ENCODE data around the gene GAL3ST1.
A peak's percentile ranks its signal among the peaks of the same experiment; 100 is the strongest.
"Not testable (repeated sequence)": the region's sequence is repeated elsewhere in the genome, so short reads cannot be mapped to it uniquely, and the experiment has no call there.

GAL3ST1 gene, protein sequence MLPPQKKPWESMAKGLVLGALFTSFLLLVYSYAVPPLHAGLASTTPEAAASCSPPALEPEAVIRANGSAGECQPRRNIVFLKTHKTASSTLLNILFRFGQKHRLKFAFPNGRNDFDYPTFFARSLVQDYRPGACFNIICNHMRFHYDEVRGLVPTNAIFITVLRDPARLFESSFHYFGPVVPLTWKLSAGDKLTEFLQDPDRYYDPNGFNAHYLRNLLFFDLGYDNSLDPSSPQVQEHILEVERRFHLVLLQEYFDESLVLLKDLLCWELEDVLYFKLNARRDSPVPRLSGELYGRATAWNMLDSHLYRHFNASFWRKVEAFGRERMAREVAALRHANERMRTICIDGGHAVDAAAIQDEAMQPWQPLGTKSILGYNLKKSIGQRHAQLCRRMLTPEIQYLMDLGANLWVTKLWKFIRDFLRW

DNA sequence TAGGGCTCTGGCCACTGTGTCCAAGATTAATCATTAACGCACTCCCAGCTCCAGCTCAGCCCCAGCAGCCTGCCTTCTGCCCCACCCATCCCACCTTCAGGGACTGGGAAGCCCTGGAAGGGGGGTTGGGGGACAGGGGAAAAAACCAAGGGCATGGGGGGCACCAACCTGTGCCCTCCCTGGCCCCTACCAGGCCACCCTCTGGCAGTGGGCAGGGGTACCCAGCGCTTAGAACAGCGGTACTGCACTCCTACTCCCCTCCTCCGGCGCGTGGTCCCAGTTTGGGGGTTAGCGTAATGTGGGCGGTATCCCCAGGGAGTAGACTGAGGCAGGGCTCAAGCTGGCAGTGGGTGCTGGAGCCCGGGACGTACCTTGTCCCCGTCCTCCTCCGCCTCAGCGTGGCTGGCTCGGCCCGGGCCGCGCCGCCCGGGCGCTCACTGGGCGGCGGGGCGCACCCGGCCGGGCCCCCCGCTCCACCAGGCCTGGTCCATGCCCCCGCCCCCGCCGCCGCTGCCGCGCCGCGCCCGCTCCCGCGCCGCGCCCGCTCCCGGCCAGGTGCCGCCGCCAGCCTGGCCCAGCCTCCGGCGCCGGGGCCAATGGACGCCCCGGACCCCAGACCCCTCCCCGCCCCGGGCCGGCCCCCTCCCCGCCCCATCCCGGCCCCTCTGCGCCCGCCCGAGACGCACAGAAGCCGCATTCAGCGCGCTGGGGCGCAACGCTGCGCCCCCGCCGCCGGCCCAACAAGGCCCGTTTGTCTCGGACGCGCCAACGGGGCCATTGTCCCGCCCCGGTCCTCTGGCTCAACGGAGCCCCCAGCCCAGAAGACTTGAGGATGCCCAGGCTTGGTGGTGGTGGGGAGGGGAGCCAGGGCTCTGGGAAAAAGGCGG lies at the start of gene GAL3ST1:
Gene GAL3ST1 (minus strand): TSS at position 571 of the 887 bp plus-strand sequence. CDS start 17,273 bp downstream, outside the sequence.
- Mint-ChIP-seq H3K27me3 (ENCODE audit: low read depth) (peaks cover 8% of the 10 kb centered on the region), H3K36me3 (ENCODE audit: low read depth) (peaks cover 19% of the 10 kb centered on the region), H3K9me3 (no peaks in the 10 kb centered on the region), H3K4me1 (ENCODE audit: low read depth) (no peaks in the 10 kb centered on the region), H3K4me3 (no peak within 1 kb of the TSS), H3K27ac (no peak within 1 kb of the TSS)
- no peak for DNase-seq (ENCODE audit: low spot score)

- H3K36me3 Mint-ChIP-seq (ENCODE audit: low read depth); DNase-seq (ENCODE audit: low spot score); H3K27me3 Mint-ChIP-seq (ENCODE audit: low read depth); H3K27ac Mint-ChIP-seq; H3K4me1 Mint-ChIP-seq (ENCODE audit: low read depth); H3K4me3 Mint-ChIP-seq; H3K9me3 Mint-ChIP-seq: not testable (repeated sequence)
These were observed 45.4 kb upstream of the GAL3ST1 start for GRCh38 chr22:30619909-30620308.

DNA sequence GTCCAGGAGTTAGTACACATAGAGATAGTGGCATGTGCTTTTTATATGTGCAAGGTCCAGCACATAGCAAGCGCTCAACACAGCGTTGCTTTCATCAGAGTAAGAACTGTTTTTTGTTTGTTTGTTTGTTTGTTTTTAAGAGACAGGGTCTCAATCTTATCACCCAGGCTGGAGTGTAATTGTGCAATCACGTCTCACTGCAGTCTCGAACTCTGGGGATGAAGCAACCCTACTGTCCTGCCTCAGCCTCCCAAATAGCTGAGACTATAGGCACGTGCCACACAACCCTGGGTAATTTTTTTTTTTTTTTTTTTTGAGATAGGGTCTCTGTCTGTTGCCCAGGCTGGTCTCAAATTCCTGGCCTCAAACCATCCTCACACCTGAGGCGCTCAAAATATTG lies 43.4 kb upstream of the GAL3ST1 start:
- H3K27me3 Mint-ChIP-seq (ENCODE audit: low read depth): no peaks in the 10 kb centered on the region
- H3K36me3 Mint-ChIP-seq (ENCODE audit: low read depth): no peaks in the 10 kb centered on the region
- H3K27ac Mint-ChIP-seq: no peak overlapping the region
- H3K9me3 Mint-ChIP-seq: no peaks in the 10 kb centered on the region
- H3K4me1 Mint-ChIP-seq (ENCODE audit: low read depth): no peaks in the 10 kb centered on the region
- H3K4me3 Mint-ChIP-seq: no peak overlapping the region
- DNase-seq (ENCODE audit: low spot score): no peak

DNA sequence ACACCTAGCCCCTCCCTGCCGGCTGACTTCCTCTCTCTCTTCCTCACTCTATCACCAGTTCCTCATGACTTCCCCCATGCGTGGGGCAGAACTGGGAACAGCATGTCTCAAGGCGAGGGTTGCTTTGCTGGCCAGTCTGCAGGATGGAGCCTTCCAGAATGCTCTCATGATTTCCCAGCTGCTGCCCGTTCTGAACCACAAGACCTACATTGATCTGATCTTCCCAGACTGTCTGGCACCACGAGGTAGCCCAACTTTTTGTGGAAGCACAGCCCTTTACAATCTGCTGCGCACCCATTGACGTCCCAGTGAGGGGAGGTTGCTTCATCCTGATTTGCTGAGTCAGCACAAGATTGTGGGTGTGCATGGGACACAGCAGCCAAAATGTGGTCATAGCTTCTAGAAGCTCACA lies 41.1 kb upstream of the GAL3ST1 start:
- Mint-ChIP-seq H3K9me3 (no peaks in the 10 kb centered on the region), H3K27me3 (ENCODE audit: low read depth) (no peaks in the 10 kb centered on the region), H3K4me1 (ENCODE audit: low read depth) (no peaks in the 10 kb centered on the region), H3K36me3 (ENCODE audit: low read depth) (no peaks in the 10 kb centered on the region), H3K27ac (no peak overlapping the region), H3K4me3 (no peak overlapping the region)
- DNase-seq (ENCODE audit: low spot score): no peak

DNA sequence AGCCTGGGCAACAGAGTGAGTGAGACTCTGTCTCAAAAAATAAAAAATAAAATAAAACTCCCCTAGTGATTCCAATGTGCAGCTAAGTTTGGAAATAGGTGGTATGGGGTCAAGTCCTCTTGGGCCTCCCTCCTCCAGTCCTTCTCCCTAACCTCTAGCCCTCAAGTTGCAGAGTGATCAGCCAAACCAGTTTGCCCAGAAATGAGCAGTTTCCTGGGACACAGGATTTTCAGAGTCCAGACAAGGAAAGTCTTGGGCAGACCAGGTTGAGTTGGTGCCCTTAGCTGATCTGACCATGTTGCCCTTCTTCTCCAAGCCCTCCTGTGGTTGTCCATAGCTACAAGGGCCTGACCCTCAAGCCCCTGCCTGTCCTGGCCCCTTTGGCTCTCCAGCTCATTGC lies 40.4 kb upstream of the GAL3ST1 start:
- no peak for DNase-seq (ENCODE audit: low spot score)
- no peak overlapping the region for H3K4me3 Mint-ChIP-seq
- no peaks in the 10 kb centered on the region for H3K9me3 Mint-ChIP-seq
- no peaks in the 10 kb centered on the region for H3K27me3 Mint-ChIP-seq (ENCODE audit: low read depth)
- peaks cover 5% of the 10 kb centered on the region for H3K4me1 Mint-ChIP-seq (ENCODE audit: low read depth)
- no peak overlapping the region for H3K27ac Mint-ChIP-seq
- H3K36me3 Mint-ChIP-seq (ENCODE audit: low read depth): no peaks in the 10 kb centered on the region

DNA sequence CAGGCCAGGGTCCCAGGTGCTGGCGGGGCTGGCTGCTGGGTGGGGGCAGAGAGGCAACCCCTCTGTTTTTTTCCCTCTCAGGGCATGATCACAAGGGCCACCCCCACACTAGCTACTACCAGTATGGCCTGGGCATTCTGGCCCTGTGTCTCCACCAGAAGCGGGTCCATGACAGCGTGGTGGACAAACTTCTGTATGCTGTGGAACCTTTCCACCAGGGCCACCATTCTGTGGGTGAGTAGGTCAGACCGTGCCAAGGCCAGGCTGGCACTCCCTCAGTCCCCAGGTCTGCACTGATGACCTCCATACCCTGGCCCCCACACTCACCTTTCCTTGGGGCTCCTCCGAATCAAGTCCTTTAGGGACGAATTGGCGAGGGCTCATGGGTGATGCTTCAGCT lies 39.8 kb upstream of the GAL3ST1 start:
- H3K36me3 Mint-ChIP-seq (ENCODE audit: low read depth): no peaks in the 10 kb centered on the region
- no peak for DNase-seq (ENCODE audit: low spot score)
- H3K4me1 Mint-ChIP-seq (ENCODE audit: low read depth): peaks cover 10% of the 10 kb centered on the region
- no peaks in the 10 kb centered on the region for H3K27me3 Mint-ChIP-seq (ENCODE audit: low read depth)
- no peak overlapping the region for H3K27ac Mint-ChIP-seq
- H3K9me3 Mint-ChIP-seq: no peaks in the 10 kb centered on the region
- no peak overlapping the region for H3K4me3 Mint-ChIP-seq

- Mint-ChIP-seq H3K9me3 (no peaks in the 10 kb centered on the region), H3K27ac (no peak overlapping the region), H3K36me3 (ENCODE audit: low read depth) (no peaks in the 10 kb centered on the region), H3K4me3 (no peak overlapping the region), H3K27me3 (ENCODE audit: low read depth) (no peaks in the 10 kb centered on the region), H3K4me1 (ENCODE audit: low read depth) (peaks cover 18% of the 10 kb centered on the region)
- DNase-seq (ENCODE audit: low spot score): no peak
These were observed 38.3 kb upstream of the GAL3ST1 start for GRCh38 chr22:30612789-30613188.

DNA sequence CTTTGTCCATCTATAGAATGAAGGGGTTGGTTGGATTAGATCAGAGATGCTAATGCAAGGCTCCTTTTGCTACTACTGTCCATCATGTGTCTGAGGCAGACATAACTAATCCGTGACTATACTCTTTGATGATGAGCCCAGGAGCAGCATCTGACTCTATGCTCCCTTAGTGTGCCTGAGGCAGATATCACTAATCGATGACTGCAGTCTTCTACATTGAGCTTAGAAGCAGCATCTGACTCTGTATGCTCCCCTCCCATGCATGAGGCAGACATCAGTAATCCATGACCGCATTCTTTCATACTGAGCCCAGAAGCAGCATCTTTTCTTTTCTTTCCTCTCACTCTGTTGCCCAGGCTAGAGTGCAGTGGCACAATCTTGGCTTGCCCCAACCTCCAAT lies 36.7 kb upstream of the GAL3ST1 start:
- Mint-ChIP-seq H3K9me3 (no peaks in the 10 kb centered on the region), H3K27ac (no peak overlapping the region), H3K27me3 (ENCODE audit: low read depth) (no peaks in the 10 kb centered on the region), H3K4me3 (no peak overlapping the region), H3K36me3 (ENCODE audit: low read depth) (no peaks in the 10 kb centered on the region), H3K4me1 (ENCODE audit: low read depth) (peaks cover 30% of the 10 kb centered on the region)
- no peak for DNase-seq (ENCODE audit: low spot score)

DNA sequence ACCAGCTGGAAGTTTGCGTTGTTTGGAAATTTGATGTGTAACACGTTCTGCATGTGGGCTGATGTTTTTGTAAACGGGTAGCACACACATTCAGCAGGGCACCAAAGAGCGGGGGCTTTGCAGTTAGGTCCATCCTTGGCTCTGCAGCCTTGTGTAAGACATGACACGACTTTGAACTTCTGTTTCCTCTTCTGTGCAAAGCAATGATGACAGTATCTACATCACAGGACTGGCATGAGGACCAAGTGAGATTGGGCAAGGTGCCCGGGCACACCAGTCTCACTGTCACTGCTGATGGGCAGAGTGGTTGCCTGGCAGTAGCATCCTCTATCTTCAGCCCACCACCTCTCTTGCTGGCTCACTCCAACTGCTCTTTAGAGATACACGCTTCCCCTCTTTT lies 35.8 kb upstream of the GAL3ST1 start:
- Mint-ChIP-seq H3K9me3 (no peaks in the 10 kb centered on the region), H3K36me3 (ENCODE audit: low read depth) (no peaks in the 10 kb centered on the region), H3K4me3 (no peak overlapping the region), H3K27me3 (ENCODE audit: low read depth) (peaks cover 4% of the 10 kb centered on the region), H3K4me1 (ENCODE audit: low read depth) (peaks cover 35% of the 10 kb centered on the region), H3K27ac (no peak overlapping the region)
- no peak for DNase-seq (ENCODE audit: low spot score)

DNA sequence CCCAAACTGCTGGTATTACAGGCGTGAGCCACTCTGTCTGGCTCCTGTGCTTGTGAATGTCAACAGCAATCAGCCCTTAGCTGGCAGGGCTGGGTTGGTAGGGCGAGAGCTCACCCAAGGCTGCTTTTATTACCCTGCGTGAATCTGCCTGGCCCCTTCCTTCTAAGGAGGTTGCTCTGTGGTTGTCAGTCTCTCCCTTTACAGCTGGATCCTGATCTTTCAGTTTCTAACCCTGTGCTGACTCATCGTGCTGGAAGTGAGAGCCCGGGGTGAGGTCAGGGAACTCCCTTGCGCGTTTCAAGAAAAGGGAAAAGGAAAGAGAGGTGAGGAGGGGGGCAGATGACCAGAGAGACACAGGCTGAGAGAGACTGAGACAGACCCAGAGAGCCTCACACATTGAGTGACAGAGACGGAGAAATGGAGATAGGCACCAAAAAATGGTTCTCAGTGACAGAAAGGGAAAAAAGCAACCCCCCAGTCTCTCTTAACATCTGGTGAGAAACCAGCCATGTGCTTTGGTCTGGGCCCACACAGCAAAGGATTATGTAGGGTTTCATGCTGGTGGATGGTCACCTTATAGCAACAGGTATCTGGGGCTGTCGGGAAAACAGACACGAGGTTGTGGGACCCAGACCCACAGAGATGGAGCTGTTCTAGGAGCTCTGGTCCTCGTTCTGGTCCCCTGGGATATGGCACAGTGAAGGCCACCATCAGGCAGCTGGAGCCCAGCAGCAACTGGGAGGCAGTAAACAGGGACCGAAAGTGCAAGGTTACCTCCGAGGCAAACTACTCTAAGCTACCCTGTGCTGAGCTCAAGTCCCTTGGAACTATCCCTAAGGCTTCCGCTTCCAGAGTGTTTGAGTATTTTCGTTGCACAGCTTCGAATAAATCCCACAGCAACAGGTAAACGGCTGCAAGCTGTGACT lies 35.1 kb upstream of the GAL3ST1 start:
- H3K4me3 Mint-ChIP-seq: peak overlapping the region; percentile 44
- peak; percentile 61 for DNase-seq (ENCODE audit: low spot score)
- H3K36me3 Mint-ChIP-seq (ENCODE audit: low read depth): no peaks in the 10 kb centered on the region
- peaks cover 4% of the 10 kb centered on the region for H3K27me3 Mint-ChIP-seq (ENCODE audit: low read depth)
- no peaks in the 10 kb centered on the region for H3K9me3 Mint-ChIP-seq
- peak overlapping the region; percentile 76 for H3K27ac Mint-ChIP-seq
- peaks cover 36% of the 10 kb centered on the region for H3K4me1 Mint-ChIP-seq (ENCODE audit: low read depth)

DNA sequence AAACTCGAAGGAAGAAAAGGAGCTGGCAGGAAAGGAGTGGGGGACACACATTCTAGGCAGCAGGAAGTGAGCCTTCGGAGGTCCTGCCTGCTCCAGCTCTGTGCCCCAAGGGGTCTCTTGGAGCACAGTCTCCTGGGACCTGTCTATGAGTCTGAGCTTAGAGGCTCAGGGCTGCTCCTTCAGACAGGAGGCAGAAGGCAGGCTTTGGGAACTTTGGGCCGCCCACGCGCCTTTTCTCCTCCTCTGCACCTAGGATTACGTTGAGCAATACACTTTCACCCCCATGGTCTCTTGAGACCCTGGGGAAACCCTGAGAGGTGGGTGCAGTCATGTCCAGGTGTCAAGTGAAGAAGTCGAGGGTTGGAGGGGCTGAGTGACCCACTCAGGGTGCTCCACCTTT lies 33.5 kb upstream of the GAL3ST1 start:
- H3K36me3 Mint-ChIP-seq (ENCODE audit: low read depth): no peaks in the 10 kb centered on the region
- no peak overlapping the region for H3K4me3 Mint-ChIP-seq
- DNase-seq (ENCODE audit: low spot score): no peak

DNA sequence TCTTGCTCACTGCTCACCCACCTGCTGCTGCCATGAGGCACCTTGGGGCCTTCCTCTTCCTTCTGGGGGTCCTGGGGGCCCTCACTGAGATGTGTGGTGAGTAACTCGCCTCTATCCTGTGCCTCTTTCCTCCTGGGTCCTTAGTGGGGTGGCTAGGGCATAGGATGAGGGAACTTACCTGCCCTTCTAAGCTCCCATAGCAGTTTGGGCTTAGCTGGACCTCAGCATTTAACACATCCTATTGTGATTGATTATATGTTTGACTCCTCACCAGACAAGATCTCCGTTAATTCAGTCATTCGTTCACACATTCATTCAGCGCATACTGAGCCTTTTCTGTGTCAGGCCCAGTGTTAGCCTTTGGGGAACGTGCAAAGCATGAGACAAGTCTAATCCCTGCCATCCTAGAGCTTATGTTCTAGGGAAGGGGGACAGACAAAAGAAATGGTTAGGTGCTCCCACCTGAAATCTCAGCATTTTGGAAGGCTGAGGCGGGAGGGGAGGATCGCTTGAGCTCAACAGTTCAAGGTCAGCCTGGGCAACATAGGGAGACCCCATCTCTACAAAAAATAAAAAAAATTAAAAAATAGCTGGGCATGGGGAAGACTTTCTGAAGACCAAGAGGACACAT lies 33.0 kb upstream of the GAL3ST1 start:
- peak overlapping the region; percentile 85 for H3K4me3 Mint-ChIP-seq
- peaks cover 36% of the 10 kb centered on the region for H3K4me1 Mint-ChIP-seq (ENCODE audit: low read depth)
- H3K36me3 Mint-ChIP-seq (ENCODE audit: low read depth): no peaks in the 10 kb centered on the region
- no peaks in the 10 kb centered on the region for H3K9me3 Mint-ChIP-seq
- H3K27ac Mint-ChIP-seq: peak overlapping the region; percentile 77
- no peak for DNase-seq (ENCODE audit: low spot score)
- H3K27me3 Mint-ChIP-seq (ENCODE audit: low read depth): peaks cover 4% of the 10 kb centered on the region

More for the DNA sequence above, 33.5 kb upstream of the GAL3ST1 start:
- H3K4me1 Mint-ChIP-seq (ENCODE audit: low read depth): peaks cover 36% of the 10 kb centered on the region
- no peaks in the 10 kb centered on the region for H3K9me3 Mint-ChIP-seq
- H3K27ac Mint-ChIP-seq: no peak overlapping the region
- peaks cover 4% of the 10 kb centered on the region for H3K27me3 Mint-ChIP-seq (ENCODE audit: low read depth)

All from T-helper 2 cell treated with Interferon-gamma antibody and Interleukin-4, amounts not matched to agents 5 μg/mL and 100 μg/mL, for 36 hours (primary cell).